HepG2 (cell line): ENCODE measurements around the gene LOXL4. TPM values are rescaled to one million over a fixed set of nuclear protein-coding genes. Genes with fewer than 3 reads are reported as not detected.

Experiments
- ARID4A ChIP-seq: sonication (generic); formaldehyde crosslinking; IDR thresholded peaks from 2 replicates; pipeline ENCODE4 v1.5.0; 2020; ENCODE audit warnings: mild to moderate bottlenecking, missing genetic modification reagents, borderline replicate concordance
- ATF7-NPFF ChIP-seq: sonication (generic); formaldehyde crosslinking; IDR thresholded peaks from 2 replicates; pipeline ENCODE4 v1.8.1; 2023; ENCODE audit warnings: mild to moderate bottlenecking, low read depth, missing genetic modification reagents, moderate library complexity
- GLMP ChIP-seq: sonication (generic); formaldehyde crosslinking; IDR thresholded peaks from 2 replicates; pipeline ENCODE4 v1.9.0; 2021; ENCODE audit warnings: missing genetic modification reagents, mild to moderate bottlenecking, borderline replicate concordance
- JARID2 ChIP-seq: sonication (generic); formaldehyde crosslinking; IDR thresholded peaks from 2 replicates; pipeline ENCODE4 v1.8.1; 2023; ENCODE audit warnings: missing genetic modification reagents, inconsistent platforms; ENCODE audit not compliant: insufficient replicate concordance
- SMAD9 ChIP-seq: sonication (generic); formaldehyde crosslinking; IDR thresholded peaks from 2 replicates; pipeline ENCODE4 v1.5.1; 2020; ENCODE audit warnings: mild to moderate bottlenecking, missing genetic modification reagents
- TBP ChIP-seq: sonication (generic); formaldehyde crosslinking; IDR thresholded peaks from 2 replicates; pipeline ENCODE4 v1.5.0; 2020; ENCODE audit warnings: missing genetic modification reagents
- ZNF12 ChIP-seq: sonication (generic); formaldehyde crosslinking; IDR thresholded peaks from 2 replicates; pipeline ENCODE4 v1.5.0; 2020; ENCODE audit warnings: missing genetic modification reagents
- ZNF234 ChIP-seq: sonication (generic); formaldehyde crosslinking; conservative IDR thresholded peaks from 2 replicates; pipeline ENCODE4 v1.5.1; 2020; ENCODE audit warnings: mild to moderate bottlenecking, missing genetic modification reagents
- ZNF44 ChIP-seq: sonication (generic); formaldehyde crosslinking; IDR thresholded peaks from 2 replicates; pipeline ENCODE4 v1.5.1; 2020; ENCODE audit warnings: mild to moderate bottlenecking, missing genetic modification reagents
- ZNF512 ChIP-seq: sonication (generic); formaldehyde crosslinking; IDR thresholded peaks from 2 replicates; pipeline ENCODE4 v1.4.0; 2020; ENCODE audit warnings: mild to moderate bottlenecking, missing genetic modification reagents
- ZNF781 ChIP-seq: sonication (generic); formaldehyde crosslinking; IDR thresholded peaks from 2 replicates; pipeline ENCODE4 v1.5.1; 2020; ENCODE audit warnings: borderline replicate concordance, mild to moderate bottlenecking, missing genetic modification reagents; ENCODE audit errors: not compliant biosample characterization
- ZNF841 ChIP-seq: sonication (generic); formaldehyde crosslinking; IDR thresholded peaks from 2 replicates; pipeline ENCODE4 v1.8.1; 2023; ENCODE audit warnings: missing genetic modification reagents, borderline replicate concordance
- polyA plus RNA-seq, 8 experiments: library from polyadenylated mRNA; depleted of rRNA in 3 of 8; stranded (reverse) in 7 of 8; unstranded in 1 of 8; fragments of >200 nt; fragmentation: Illumina TruSeq in 4 of 8; extraction: Trizol in 4 of 8; gene quantifications; 2 replicates each; pipeline versions ENCODE4 v1.2.1 to v1.2.3, GENCODE V29; 2011 to 2016; ENCODE audit warnings: low read depth in 4 of 8, missing spikeins in 1 of 8, mixed read lengths in 1 of 8; ENCODE audit not compliant: insufficient read depth in 1 of 8
- total RNA-seq, 5 experiments: library from RNA; depleted of rRNA; stranded (reverse); fragments of >200 nt; fragmentation: Illumina TruSeq; extraction: Trizol; gene quantifications; 2 replicates each; pipeline ENCODE4 v1.2.3, GENCODE V29; 2016; ENCODE audit warnings: low read depth in 1 of 5
- TF ChIP-seq, protein P1 (sequence below): IDR thresholded peaks from 2 replicates; pipeline ENCODE4 v1.6.1; 2016; ENCODE audit warnings: low read depth, borderline replicate concordance
- TF ChIP-seq, protein P2 (sequence below): sonication (generic); formaldehyde crosslinking; IDR thresholded peaks from 2 replicates; pipeline ENCODE4 v1.4.0; 2020; ENCODE audit warnings: missing genetic modification reagents

LOXL4 gene
- total and polyA plus RNA-seq, 2 of the 13 experiments (the other 11 are each of a cell fraction or from before 2014, with no cell fraction given), result 8.8 to 21.1 TPM

GRCh38 chr10:98268694-98269431 lies 869 bp upstream of the LOXL4 start (continued):
- TF ChIP-seq GLMP (CRISPR knock-in tag) (no peak), ZNF44 (no peak), ARID4A (no peak), ZNF841 (CRISPR knock-in tag) (no peak), ZNF234 (CRISPR knock-in tag) (no peak), ATF7-NPFF (CRISPR knock-in tag) (no peak), JARID2 (no peak), ZNF512 (CRISPR knock-in tag) (no peak), TBP (CRISPR knock-in tag) (no peak), ZNF781 (CRISPR knock-in tag) (no peak), SMAD9 (no peak), ZNF12 (CRISPR knock-in tag) (no peak)
- TF ChIP-seq, protein P1, sequence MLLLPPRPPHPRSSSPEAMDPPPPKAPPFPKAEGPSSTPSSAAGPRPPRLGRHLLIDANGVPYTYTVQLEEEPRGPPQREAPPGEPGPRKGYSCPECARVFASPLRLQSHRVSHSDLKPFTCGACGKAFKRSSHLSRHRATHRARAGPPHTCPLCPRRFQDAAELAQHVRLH (CRISPR knock-in tag), result no peak
- TF ChIP-seq, protein P2, sequence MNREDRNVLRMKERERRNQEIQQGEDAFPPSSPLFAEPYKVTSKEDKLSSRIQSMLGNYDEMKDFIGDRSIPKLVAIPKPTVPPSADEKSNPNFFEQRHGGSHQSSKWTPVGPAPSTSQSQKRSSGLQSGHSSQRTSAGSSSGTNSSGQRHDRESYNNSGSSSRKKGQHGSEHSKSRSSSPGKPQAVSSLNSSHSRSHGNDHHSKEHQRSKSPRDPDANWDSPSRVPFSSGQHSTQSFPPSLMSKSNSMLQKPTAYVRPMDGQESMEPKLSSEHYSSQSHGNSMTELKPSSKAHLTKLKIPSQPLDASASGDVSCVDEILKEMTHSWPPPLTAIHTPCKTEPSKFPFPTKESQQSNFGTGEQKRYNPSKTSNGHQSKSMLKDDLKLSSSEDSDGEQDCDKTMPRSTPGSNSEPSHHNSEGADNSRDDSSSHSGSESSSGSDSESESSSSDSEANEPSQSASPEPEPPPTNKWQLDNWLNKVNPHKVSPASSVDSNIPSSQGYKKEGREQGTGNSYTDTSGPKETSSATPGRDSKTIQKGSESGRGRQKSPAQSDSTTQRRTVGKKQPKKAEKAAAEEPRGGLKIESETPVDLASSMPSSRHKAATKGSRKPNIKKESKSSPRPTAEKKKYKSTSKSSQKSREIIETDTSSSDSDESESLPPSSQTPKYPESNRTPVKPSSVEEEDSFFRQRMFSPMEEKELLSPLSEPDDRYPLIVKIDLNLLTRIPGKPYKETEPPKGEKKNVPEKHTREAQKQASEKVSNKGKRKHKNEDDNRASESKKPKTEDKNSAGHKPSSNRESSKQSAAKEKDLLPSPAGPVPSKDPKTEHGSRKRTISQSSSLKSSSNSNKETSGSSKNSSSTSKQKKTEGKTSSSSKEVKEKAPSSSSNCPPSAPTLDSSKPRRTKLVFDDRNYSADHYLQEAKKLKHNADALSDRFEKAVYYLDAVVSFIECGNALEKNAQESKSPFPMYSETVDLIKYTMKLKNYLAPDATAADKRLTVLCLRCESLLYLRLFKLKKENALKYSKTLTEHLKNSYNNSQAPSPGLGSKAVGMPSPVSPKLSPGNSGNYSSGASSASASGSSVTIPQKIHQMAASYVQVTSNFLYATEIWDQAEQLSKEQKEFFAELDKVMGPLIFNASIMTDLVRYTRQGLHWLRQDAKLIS (CRISPR knock-in tag), result no peak
